A549 (cell line): Measurements from ENCODE around the gene POLR2H. TPM values are rescaled to one million over a fixed set of nuclear protein-coding genes. Genes with fewer than 3 reads are reported as not detected.

ENCODE experiments used
- ATAC-seq, 2 experiments: fragments of 200-7000 bp in 1 of 2; fragments of >200 bp in 1 of 2; cut with Nextera tagmentation in 1 of 2; cut with Tn5 transposase in 1 of 2; 3 replicates each; pipeline versions ENCODE4 v1.8.0 to v1.9.1; 2018 to 2020; ENCODE audit warnings: mild to moderate bottlenecking in 1 of 2, moderate library complexity in 1 of 2
- CTCF ChIA-PET: fragments of 300-600 bp; sonication (Branson Sonifier 250); formaldehyde crosslinking; extraction: SDS; loops from one replicate; lab custom pipeline; 2021; ENCODE audit warnings: antibody characterized with exemption, inconsistent platforms; lab: Yijun Ruan, JAX
- POLR2A ChIA-PET: fragments of 350-600 bp; formaldehyde crosslinking; extraction: SDS; loops from one replicate; lab custom pipeline; 2021; ENCODE audit warnings: antibody characterized with exemption, inconsistent platforms; lab: Yijun Ruan, JAX
- DNase-seq, 2 experiments: peaks; one replicate each; pipeline versions ENCODE4 v3.0.0 to v3.0.0-alpha.2; 2011 to 2016; ENCODE audit warnings: low read depth in 1 of 2, low spot score in 1 of 2
- FAIRE-seq: peaks from 2 replicates; lab custom pipeline; 2011; peaks lifted over from hg19 to GRCh38; lab: Jason Lieb, UNC
- H3K27ac ChIP-seq, 2 experiments: fragments of >200 bp; sonication (Bioruptor Twin); formaldehyde crosslinking; 3 replicates each; pipeline ENCODE4 v1.5.1; 2016 to 2017
- H3K4me1 ChIP-seq: fragments of >200 bp; sonication (Bioruptor Twin); formaldehyde crosslinking; 3 replicates; pipeline ENCODE4 v1.6.1; 2016
- H3K4me2 ChIP-seq: fragments of >200 bp; sonication (Bioruptor Twin); formaldehyde crosslinking; 3 replicates; pipeline ENCODE4 v1.6.1; 2016
- H3K4me3 ChIP-seq: fragments of >200 bp; sonication (Bioruptor Twin); formaldehyde crosslinking; 3 replicates; pipeline ENCODE4 v1.5.1; 2016
- H3K9me3 ChIP-seq: fragments of >200 bp; sonication (Bioruptor Twin); formaldehyde crosslinking; 3 replicates; pipeline ENCODE4 v1.6.1; 2016
- CEBPB ChIP-seq, 2 experiments: fragments of >200 bp in 1 of 2; sonication (Bioruptor Twin) in 1 of 2; formaldehyde crosslinking in 1 of 2; IDR thresholded peaks; 2 replicates each; pipeline ENCODE4 v1.6.1; 2012 to 2016
- CHD2 ChIP-seq: fragments of 150-350 bp; IDR thresholded peaks from 2 replicates; pipeline ENCODE4 v1.6.1; 2014; ENCODE audit warnings: low read length; ENCODE audit not compliant: partially characterized antibody
- EP300 ChIP-seq, 2 experiments: fragments of >200 bp; sonication (Bioruptor Twin); formaldehyde crosslinking; IDR thresholded peaks; 2 replicates in 1 of 2; 3 replicates in 1 of 2; pipeline ENCODE4 v1.6.1; 2016 to 2017
- FOSL2 ChIP-seq, 2 experiments: fragments of 450-650 bp in 1 of 2; fragments of >200 bp in 1 of 2; sonication (Bioruptor Twin) in 1 of 2; formaldehyde crosslinking; IDR thresholded peaks; 2 replicates each; pipeline versions ENCODE4 v1.5.0 to v1.6.1; 2016 to 2020; ENCODE audit warnings: mild to moderate bottlenecking in 1 of 2, moderate library complexity in 1 of 2
- GATA3 ChIP-seq: IDR thresholded peaks from 2 replicates; pipeline ENCODE4 v1.6.1; 2012; ENCODE audit warnings: borderline replicate concordance
- HOXB5 ChIP-seq: fragments of 250-450 bp; sonication (Bioruptor Pico); IDR thresholded peaks from 2 replicates; pipeline ENCODE4 v1.5.0; 2020; ENCODE audit warnings: mild to moderate bottlenecking, moderate library complexity
- JUN ChIP-seq, 2 experiments: fragments of >200 bp; sonication (Bioruptor Twin); formaldehyde crosslinking; IDR thresholded peaks; 2 replicates in 1 of 2; 3 replicates in 1 of 2; pipeline ENCODE4 v1.6.1; 2016 to 2017
- MYC ChIP-seq: IDR thresholded peaks from 2 replicates; pipeline ENCODE4 v1.6.1; 2012; ENCODE audit warnings: mild to moderate bottlenecking, inconsistent platforms, low read length, improper control_type of control experiment, borderline replicate concordance
- NFE2L2 ChIP-seq: fragments of 150-350 bp; conservative IDR thresholded peaks from 2 replicates; pipeline ENCODE4 v1.6.1; 2014; ENCODE audit warnings: low read length
- NR3C1 ChIP-seq: fragments of >200 bp; sonication (Bioruptor Twin); formaldehyde crosslinking; IDR thresholded peaks from 3 replicates; pipeline ENCODE4 v1.6.1; 2017
- POLR2A ChIP-seq: IDR thresholded peaks from 2 replicates; pipeline ENCODE4 v1.6.1; 2012; ENCODE audit warnings: mild to moderate bottlenecking, low read length
- RAD21 ChIP-seq, 2 experiments: fragments of >200 bp in 1 of 2; sonication (Bioruptor Twin) in 1 of 2; formaldehyde crosslinking in 1 of 2; IDR thresholded peaks in 1 of 2; conservative IDR thresholded peaks in 1 of 2; 2 replicates in 1 of 2; 3 replicates in 1 of 2; pipeline ENCODE4 v1.6.1; 2012 to 2018; ENCODE audit warnings: inconsistent platforms in 1 of 2
- RCOR1 ChIP-seq: fragments of 150-350 bp; IDR thresholded peaks from 2 replicates; pipeline ENCODE4 v1.6.1; 2014; ENCODE audit warnings: antibody characterized with exemption, low read length, low read depth
- RFX5 ChIP-seq: fragments of 450-650 bp; IDR thresholded peaks from 2 replicates; pipeline ENCODE4 v1.7.1; 2014; ENCODE audit warnings: antibody characterized with exemption, mild to moderate bottlenecking, moderate library complexity
- SREBF2 ChIP-seq: fragments of 450-650 bp; IDR thresholded peaks from 2 replicates; pipeline ENCODE4 v1.6.1; 2014; ENCODE audit warnings: mild to moderate bottlenecking, moderate library complexity
- ZC3H11A ChIP-seq: fragments of 450-650 bp; IDR thresholded peaks from 2 replicates; pipeline ENCODE4 v1.6.1; 2014; ENCODE audit warnings: antibody characterized with exemption, mild to moderate bottlenecking
- ZNF302 ChIP-seq: fragments of 250-450 bp; sonication (Bioruptor Pico); IDR thresholded peaks from 2 replicates; pipeline ENCODE4 v1.9.0; 2021; ENCODE audit warnings: inconsistent platforms, mild to moderate bottlenecking, moderate library complexity
- WGBS: methylation state at CpG from one replicate; pipeline ENCODE4 v1.1.6; 2017; ENCODE audit errors: missing lambda C conversion rate; 5-methylcytosine and 5-hydroxymethylcytosine counted together
- polyA plus RNA-seq, 4 experiments: library from polyadenylated mRNA; depleted of rRNA in 3 of 4; stranded (reverse); fragments of >200 nt; fragmentation: RNase III in 1 of 4; extraction: RNeasy Plus Mini Kit Qiagen cat#74134 plus additional on column Dnase treatment in 1 of 4; gene quantifications; 2 replicates in 3 of 4; 3 replicates in 1 of 4; pipeline ENCODE4 v1.2.3, GENCODE V29; 2011 to 2017
- TF ChIP-seq, protein P1 (sequence below): fragments of 250-450 bp; sonication (Bioruptor Pico); IDR thresholded peaks from 2 replicates; pipeline ENCODE4 v1.5.0; 2020; ENCODE audit warnings: low read depth, mild to moderate bottlenecking, moderate library complexity
- TF ChIP-seq, protein P2 (sequence below): fragments of 250-450 bp; sonication (Bioruptor Pico); IDR thresholded peaks from 2 replicates; pipeline ENCODE4 v1.5.0; 2021; ENCODE audit warnings: mild to moderate bottlenecking, moderate library complexity, borderline replicate concordance

POLR2H gene
- polyA plus RNA-seq, 2 of the 4 experiments (the other 2 are of a cell fraction), result 104 to 127 TPM

GRCh38 chr3:184378651-184379357 lies 17.3 kb downstream of the POLR2H start:
- Histone ChIP-seq H3K4me3 (no peak overlapping the region), H3K9me3 (no peaks in the 10 kb centered on the region), H3K27ac (no peak overlapping the region), H3K4me1 (0 out of 3 replicates have a peak, but pooled peaks cover 4% of the 10 kb centered on the region), H3K4me2 (no peak overlapping the region)
- FAIRE-seq, result no peak
- ATAC-seq, result no peak; a peak in 1 of 6 replicates
- ChIA-PET CTCF (interaction anchor here (0.9 to 13.6 kb wide), 4 partner anchors 11 to 162 kb away, joined by 3 to 171 read pairs (median 4); no protein-coding TSS in a partner anchor), POLR2A (no interaction called here)
- WGBS, result 83% methylated on average over 10 of the region's 10 CpGs
- TF ChIP-seq RAD21 (conservative IDR thresholded peaks at IDR 0.05 in 1 of 2, IDR thresholded peaks at IDR 0.05 in 1 of 2) (no peak), HOXB5 (CRISPR knock-in tag) (no peak), POLR2A (no peak), JUN (IDR thresholded peaks at IDR 0.05) (no peak), FOSL2 (IDR thresholded peaks at IDR 0.05) (no peak), FOSL2 (CRISPR knock-in tag; IDR thresholded peaks at IDR 0.05) (no peak), ZNF302 (no peak), RFX5 (no peak), ZC3H11A (no peak), MYC (no peak)
- TF ChIP-seq, protein P1, sequence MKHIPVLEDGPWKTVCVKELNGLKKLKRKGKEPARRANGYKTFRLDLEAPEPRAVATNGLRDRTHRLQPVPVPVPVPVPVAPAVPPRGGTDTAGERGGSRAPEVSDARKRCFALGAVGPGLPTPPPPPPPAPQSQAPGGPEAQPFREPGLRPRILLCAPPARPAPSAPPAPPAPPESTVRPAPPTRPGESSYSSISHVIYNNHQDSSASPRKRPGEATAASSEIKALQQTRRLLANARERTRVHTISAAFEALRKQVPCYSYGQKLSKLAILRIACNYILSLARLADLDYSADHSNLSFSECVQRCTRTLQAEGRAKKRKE (CRISPR knock-in tag), result no peak
- TF ChIP-seq, protein P2, sequence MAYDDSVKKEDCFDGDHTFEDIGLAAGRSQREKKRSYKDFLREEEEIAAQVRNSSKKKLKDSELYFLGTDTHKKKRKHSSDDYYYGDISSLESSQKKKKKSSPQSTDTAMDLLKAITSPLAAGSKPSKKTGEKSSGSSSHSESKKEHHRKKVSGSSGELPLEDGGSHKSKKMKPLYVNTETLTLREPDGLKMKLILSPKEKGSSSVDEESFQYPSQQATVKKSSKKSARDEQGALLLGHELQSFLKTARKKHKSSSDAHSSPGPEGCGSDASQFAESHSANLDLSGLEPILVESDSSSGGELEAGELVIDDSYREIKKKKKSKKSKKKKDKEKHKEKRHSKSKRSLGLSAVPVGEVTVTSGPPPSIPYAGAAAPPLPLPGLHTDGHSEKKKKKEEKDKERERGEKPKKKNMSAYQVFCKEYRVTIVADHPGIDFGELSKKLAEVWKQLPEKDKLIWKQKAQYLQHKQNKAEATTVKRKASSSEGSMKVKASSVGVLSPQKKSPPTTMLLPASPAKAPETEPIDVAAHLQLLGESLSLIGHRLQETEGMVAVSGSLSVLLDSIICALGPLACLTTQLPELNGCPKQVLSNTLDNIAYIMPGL, result no peak
- DNase-seq, result no peak

GRCh38 chr3:184379358-184380184 lies 18.1 kb downstream of the POLR2H start, which contains the start of gene CHRD:
CHRD (plus strand) TSS chr3:184380054; CDS start chr3:184380319, 265 bp downstream.
- CTCF ChIA-PET, result interaction anchor here (0.9 to 1.0 kb wide), 2 partner anchors 11 to 134 kb away, joined by 3 to 5 read pairs; no protein-coding TSS in a partner anchor
- ATAC-seq (peak; percentile 4 to 23; a peak in 1 of 6 replicates), DNase-seq (no peak), FAIRE-seq (no peak)
- H3K4me3 ChIP-seq, result peak within 1 kb of the TSS; percentile 70
- TF ChIP-seq NFE2L2 (no peak), NR3C1 (no peak), SREBF2 (no peak), CHD2 (no peak), GATA3 (no peak), CEBPB (IDR thresholded peaks at IDR 0.05) (no peak), EP300 (IDR thresholded peaks at IDR 0.05) (no peak), ZC3H11A (no peak), RCOR1 (no peak)
- peak within 1 kb of the TSS; percentile 63 to 84; a peak in 5 of 6 replicates for H3K27ac ChIP-seq
- H3K4me2 ChIP-seq, result peak within 1 kb of the TSS; percentile 100
- 77% methylated on average over 18 of the region's 71 CpGs for WGBS
- no peaks in the 10 kb centered on the region for H3K9me3 ChIP-seq
- POLR2A ChIA-PET, result no interaction called here
- 0 out of 3 replicates have a peak, but pooled peaks cover 4% of the 10 kb centered on the region for H3K4me1 ChIP-seq
